Astrocyte (in vitro differentiated cells and primary cell): ENCODE measurements around the gene FEZ2.

Source experiments
- EZH2 ChIP-seq: IDR thresholded peaks from 2 replicates; pipeline ENCODE4 v1.6.1; 2012; ENCODE audit warnings: mild to moderate bottlenecking, low read length, inconsistent platforms; ENCODE audit not compliant: insufficient read depth
- TF ChIP-seq, protein P1 (sequence below): IDR thresholded peaks from 2 replicates; pipeline ENCODE4 v1.5.1; 2011; ENCODE audit warnings: low read depth, mild to moderate bottlenecking, inconsistent platforms, low read length, moderate library complexity; ENCODE audit not compliant: insufficient read depth

DNA sequence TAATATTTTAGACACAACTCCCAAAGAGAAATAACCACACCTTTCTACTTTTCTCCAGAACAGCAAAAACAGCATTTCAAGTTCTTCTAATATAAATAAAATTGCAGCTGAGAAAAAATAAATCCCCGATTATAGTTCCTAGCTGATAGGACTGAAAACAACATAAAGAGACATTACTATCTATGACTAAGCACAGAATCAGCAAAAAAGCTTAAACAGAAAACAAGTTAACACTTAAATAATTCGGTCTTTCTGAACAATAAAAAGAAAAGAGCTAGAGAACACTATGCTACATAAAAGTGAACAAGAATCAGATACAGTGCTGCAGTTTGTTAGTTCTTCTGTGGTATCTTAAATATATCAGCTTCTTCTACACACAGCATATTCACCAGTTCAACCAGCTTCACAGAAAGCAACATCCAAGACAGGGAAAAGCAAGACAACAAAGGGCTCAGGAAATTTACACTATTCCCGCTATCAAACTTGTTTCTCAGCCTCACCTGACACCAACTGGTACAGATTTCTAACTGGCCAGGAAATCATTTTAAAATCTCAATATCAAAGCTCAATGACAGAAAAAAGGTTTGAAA, 28.6 kb downstream of the FEZ2 start:
- TF ChIP-seq, protein P1, sequence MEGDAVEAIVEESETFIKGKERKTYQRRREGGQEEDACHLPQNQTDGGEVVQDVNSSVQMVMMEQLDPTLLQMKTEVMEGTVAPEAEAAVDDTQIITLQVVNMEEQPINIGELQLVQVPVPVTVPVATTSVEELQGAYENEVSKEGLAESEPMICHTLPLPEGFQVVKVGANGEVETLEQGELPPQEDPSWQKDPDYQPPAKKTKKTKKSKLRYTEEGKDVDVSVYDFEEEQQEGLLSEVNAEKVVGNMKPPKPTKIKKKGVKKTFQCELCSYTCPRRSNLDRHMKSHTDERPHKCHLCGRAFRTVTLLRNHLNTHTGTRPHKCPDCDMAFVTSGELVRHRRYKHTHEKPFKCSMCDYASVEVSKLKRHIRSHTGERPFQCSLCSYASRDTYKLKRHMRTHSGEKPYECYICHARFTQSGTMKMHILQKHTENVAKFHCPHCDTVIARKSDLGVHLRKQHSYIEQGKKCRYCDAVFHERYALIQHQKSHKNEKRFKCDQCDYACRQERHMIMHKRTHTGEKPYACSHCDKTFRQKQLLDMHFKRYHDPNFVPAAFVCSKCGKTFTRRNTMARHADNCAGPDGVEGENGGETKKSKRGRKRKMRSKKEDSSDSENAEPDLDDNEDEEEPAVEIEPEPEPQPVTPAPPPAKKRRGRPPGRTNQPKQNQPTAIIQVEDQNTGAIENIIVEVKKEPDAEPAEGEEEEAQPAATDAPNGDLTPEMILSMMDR, result no peak
- no peak for TF ChIP-seq EZH2
